Measurements from ENCODE around the gene ARHGAP6. TPM values are rescaled to one million over a fixed set of nuclear protein-coding genes. Genes with fewer than 3 reads are reported as not detected.

ARHGAP6 gene
- total and polyA plus RNA-seq, 8 donors: 7.0 to 25.4 (median 20.5) TPM

DNA sequence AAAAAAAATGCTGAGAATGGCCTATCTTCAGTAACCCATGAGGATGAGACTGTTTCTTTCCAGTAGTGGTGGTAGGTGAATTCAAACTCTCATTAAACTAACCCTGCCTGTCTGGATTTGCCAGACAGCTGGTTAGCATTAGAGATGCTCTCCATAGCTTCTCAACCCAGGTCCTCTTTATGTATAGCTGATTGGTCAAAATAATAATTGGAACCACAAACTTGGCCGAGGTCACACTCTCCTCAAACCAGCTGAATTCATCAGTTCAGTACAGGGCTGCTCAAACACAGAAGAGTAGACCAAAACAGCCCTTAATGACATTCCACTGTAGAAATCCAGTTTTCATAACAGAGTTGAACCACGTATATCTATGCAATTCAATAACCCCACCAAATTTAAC lies 469.2 kb downstream of the ARHGAP6 start:
- Histone ChIP-seq H3K9me3 (no peaks in the 10 kb centered on the region), H3K4me3 (no peak overlapping the region), H3K27ac (no peak overlapping the region), H3K4me1 (no peaks in the 10 kb centered on the region), H3K36me3 (no peaks in the 10 kb centered on the region), H3K27me3 (no peaks in the 10 kb centered on the region)
- DNase-seq: no peak
- intact Hi-C loops (cut with DNase I): no loop called here
- TF ChIP-seq, protein P1, sequence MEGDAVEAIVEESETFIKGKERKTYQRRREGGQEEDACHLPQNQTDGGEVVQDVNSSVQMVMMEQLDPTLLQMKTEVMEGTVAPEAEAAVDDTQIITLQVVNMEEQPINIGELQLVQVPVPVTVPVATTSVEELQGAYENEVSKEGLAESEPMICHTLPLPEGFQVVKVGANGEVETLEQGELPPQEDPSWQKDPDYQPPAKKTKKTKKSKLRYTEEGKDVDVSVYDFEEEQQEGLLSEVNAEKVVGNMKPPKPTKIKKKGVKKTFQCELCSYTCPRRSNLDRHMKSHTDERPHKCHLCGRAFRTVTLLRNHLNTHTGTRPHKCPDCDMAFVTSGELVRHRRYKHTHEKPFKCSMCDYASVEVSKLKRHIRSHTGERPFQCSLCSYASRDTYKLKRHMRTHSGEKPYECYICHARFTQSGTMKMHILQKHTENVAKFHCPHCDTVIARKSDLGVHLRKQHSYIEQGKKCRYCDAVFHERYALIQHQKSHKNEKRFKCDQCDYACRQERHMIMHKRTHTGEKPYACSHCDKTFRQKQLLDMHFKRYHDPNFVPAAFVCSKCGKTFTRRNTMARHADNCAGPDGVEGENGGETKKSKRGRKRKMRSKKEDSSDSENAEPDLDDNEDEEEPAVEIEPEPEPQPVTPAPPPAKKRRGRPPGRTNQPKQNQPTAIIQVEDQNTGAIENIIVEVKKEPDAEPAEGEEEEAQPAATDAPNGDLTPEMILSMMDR (IDR thresholded peaks at IDR 0.05): no peak
- ATAC-seq: no peak

DNA sequence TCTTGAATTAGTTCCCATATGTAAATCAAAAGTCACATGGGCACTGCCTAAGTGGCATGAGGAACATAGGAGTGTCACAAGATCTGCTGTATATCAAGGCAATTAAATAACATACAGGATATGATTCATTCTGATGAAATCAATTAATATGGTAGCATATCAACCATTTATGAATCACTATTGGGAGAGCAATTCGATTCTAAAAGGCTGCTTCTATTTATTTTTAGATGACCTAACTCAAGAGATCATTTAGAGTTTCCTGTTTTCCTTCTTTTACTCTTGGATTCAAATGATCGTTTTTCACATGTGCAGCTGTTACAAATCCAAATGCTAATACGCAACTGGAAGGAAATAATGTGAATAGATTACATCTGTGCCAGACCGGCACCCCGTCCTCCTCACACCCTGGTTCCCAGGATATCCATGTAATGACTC lies 472.7 kb downstream of the ARHGAP6 start:
- no peaks in the 10 kb centered on the region for H3K36me3 ChIP-seq
- ATAC-seq: no peak

DNA sequence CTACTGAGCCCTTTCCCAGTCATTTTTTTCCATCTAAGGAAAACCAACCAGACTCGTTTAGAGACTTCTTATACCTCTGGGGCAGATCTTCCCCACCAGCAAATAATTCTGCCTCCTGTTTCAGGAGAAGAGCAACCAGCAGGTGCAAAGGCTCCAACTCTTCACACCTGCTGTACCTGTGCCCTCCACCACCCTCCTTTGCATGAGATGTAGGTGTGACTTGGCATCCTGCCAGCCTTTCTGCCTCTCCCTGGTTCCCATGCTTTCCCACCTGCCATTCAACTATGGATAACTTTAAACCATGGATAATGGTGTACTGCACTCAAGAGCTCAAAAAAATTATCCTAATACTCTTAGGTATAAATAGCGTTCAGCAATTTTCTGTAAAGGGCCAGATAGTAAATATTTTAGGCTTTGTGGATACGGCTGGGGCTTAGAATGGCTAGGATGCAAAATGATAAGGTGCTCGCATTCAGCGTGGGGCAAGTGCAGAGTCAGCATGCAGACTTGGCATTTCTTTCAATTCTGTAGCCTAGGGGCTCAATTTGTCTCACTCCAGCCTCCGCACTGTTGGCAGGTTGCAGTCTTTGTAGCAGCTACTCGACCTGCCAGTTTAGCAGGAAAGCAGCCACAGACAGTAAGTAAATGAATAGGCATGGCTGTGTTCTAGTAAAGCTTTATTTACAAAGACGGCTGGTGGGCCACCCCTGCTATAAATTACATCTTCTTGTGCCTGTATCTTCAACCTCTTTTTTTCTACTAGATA lies 474.8 kb downstream of the ARHGAP6 start:
- H3K27me3 ChIP-seq: no peaks in the 10 kb centered on the region
- H3K36me3 ChIP-seq: no peaks in the 10 kb centered on the region
- no peaks in the 10 kb centered on the region for H3K4me1 ChIP-seq
- H3K27ac ChIP-seq: no peak overlapping the region
- intact Hi-C loops (cut with DNase I): no loop called here
- TF ChIP-seq, protein P1 (IDR thresholded peaks at IDR 0.05): no peak
- DNase-seq (no peak), ATAC-seq (no peak)
- no peak overlapping the region for H3K4me3 ChIP-seq
- H3K9me3 ChIP-seq: no peaks in the 10 kb centered on the region

More for the DNA sequence above, 472.7 kb downstream of the ARHGAP6 start:
- H3K27ac ChIP-seq: no peak overlapping the region
- intact Hi-C loops (cut with DNase I): no loop called here
- no peaks in the 10 kb centered on the region for H3K27me3 ChIP-seq
- DNase-seq: peak in 1 of 4 donors; percentile 24
- H3K4me1 ChIP-seq: no peaks in the 10 kb centered on the region
- H3K4me3 ChIP-seq: no peak overlapping the region
- H3K9me3 ChIP-seq: no peaks in the 10 kb centered on the region
- TF ChIP-seq, protein P1 (IDR thresholded peaks at IDR 0.05): no peak

DNA sequence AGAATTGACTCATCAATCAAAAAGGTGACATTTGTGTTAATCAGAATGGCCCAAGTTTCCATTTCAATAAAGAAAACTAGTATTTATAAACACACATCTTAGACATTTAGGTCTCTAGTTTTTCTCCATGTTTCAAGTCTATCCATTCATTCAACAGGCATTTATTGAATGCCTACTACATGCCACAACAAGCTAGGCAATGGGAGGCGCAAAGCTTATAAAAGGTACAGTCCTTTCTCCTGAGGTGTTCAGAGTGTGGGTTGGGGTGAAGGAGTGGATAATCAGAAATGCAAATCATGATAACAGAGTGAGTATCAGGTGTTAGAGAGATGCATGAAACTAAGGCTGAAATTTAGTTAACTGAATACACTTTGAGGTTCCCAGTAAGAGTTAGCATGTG lies 476.6 kb downstream of the ARHGAP6 start:
- Histone ChIP-seq H3K4me3 (no peak overlapping the region), H3K36me3 (no peaks in the 10 kb centered on the region), H3K27me3 (no peaks in the 10 kb centered on the region), H3K27ac (no peak overlapping the region), H3K4me1 (no peaks in the 10 kb centered on the region), H3K9me3 (no peaks in the 10 kb centered on the region)
- intact Hi-C loops (cut with DNase I): no loop called here
- no peak for ATAC-seq
- TF ChIP-seq, protein P1 (IDR thresholded peaks at IDR 0.05): no peak
- no peak for DNase-seq

DNA sequence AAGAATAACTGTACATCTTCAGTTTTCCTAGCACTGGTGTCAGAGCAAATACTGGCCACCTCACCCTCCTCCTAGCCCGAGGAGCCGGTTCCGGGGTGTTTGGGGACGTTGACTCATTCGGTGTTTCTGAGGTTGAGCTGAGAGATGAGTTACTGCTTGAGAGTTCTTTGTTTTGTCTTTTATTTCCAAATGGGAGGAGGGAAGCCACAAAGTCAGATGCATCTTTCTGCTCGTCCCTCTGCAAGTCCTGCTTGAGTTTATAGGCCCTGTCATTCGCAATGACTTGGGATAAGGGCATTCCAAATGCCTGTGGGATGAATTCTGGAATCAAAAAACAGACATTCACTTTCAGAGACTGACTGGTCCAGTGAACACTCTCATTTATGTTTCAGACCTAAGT lies 477.1 kb downstream of the ARHGAP6 start:
- Histone ChIP-seq H3K9me3 (no peaks in the 10 kb centered on the region), H3K27me3 (no peaks in the 10 kb centered on the region), H3K4me3 (no peak overlapping the region), H3K27ac (no peak overlapping the region), H3K36me3 (no peaks in the 10 kb centered on the region), H3K4me1 (no peaks in the 10 kb centered on the region)
- intact Hi-C loops (cut with DNase I): no loop called here
- no peak for DNase-seq
- TF ChIP-seq, protein P1 (IDR thresholded peaks at IDR 0.05): no peak
- no peak for ATAC-seq
